Skeletal muscle satellite cell (primary cell): ENCODE data around the gene ZNF699. TPM values are rescaled to one million over a fixed set of nuclear protein-coding genes. Genes with fewer than 3 reads are reported as not detected.

Experiments
- H3K27me3 ChIP-seq: 2 replicates; pipeline ENCODE4 v1.7.0; 2013; ENCODE audit warnings: low read length; ENCODE audit not compliant: control insufficient read depth, insufficient read depth
- H3K36me3 ChIP-seq: 2 replicates; pipeline ENCODE4 v1.7.0; 2013; ENCODE audit warnings: mild to moderate bottlenecking, control low read depth, low read length; ENCODE audit not compliant: insufficient read depth
- H3K4me1 ChIP-seq: 2 replicates; pipeline ENCODE4 v1.7.0; 2013; ENCODE audit warnings: low read length; ENCODE audit not compliant: control insufficient read depth, insufficient read depth
- H3K4me2 ChIP-seq: 2 replicates; pipeline ENCODE4 v1.7.0; 2013; ENCODE audit warnings: mild to moderate bottlenecking, low read length
- H3K4me3 ChIP-seq: 2 replicates; pipeline ENCODE4 v1.7.0; 2013; ENCODE audit warnings: low read length
- H3K9ac ChIP-seq: 2 replicates; pipeline ENCODE4 v1.7.0; 2013; ENCODE audit warnings: mild to moderate bottlenecking, low read depth, low read length, moderate library complexity
- H3K9me3 ChIP-seq: replicated peaks from 2 replicates; pipeline ENCODE4 v1.7.0; 2013; ENCODE audit warnings: mild to moderate bottlenecking, control low read depth, low read length
- total RNA-seq: library from RNA; depleted of rRNA; stranded (reverse); fragments of >200 nt; gene quantifications from 2 replicates; pipeline ENCODE4 v1.2.3, GENCODE V29; 2012; rRNA removed

ZNF699 gene
- total RNA-seq: 6.8 and 11.1 TPM in 2 replicates

DNA sequence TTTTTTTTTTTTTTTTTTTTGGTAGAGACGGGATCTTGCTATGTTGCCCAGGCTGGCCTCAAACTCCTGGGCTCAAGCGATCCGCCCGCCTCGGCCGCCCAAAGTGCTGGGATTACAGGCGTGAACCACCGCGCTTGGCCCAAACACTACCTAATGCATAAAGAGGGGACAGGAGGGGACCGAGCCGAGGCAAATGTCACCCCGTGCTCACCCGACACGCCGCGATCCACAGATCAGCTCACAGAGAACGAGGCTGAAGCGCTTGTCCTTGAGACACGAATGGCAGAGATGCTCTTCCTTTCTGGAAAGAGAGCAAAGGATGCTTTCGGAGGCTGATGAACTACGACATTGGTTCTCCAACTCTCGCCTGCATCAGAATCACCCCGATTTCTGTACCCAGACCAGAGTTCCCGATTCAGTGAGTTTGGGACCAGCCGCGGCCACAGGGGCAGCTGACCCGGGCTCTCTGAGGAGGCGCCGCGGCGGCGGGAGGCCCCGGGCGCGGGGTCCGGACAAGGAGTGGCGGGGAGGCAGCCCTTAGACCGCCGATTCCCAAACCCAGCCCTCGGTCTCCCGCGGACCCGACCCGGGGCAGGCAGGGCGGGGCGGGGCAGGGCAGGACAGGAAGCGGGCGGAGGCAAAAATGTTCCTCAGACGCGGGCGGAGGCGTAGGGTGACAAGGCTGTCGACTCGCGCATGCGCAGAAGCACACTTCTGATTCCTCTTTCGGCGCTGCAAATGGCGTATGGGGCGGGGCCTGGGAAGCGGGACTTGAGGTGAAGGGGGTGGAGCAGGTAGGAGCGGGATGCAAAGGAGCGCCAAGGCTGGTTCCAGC, at the start of gene ZNF699:
Gene ZNF699 (minus strand): TSS at position 700 of the 835 bp plus-strand sequence. CDS start 4,719 bp downstream, outside the sequence.
- peak within 1 kb of the TSS; percentile 93 for H3K4me3 ChIP-seq
- peaks cover 10% of the 10 kb centered on the region for H3K36me3 ChIP-seq
- peaks cover 3% of the 10 kb centered on the region for H3K4me1 ChIP-seq
- H3K27me3 ChIP-seq: no peaks in the 10 kb centered on the region
- H3K9ac ChIP-seq: peak within 1 kb of the TSS; percentile 92
- H3K4me2 ChIP-seq: peak within 1 kb of the TSS; percentile 87
- peaks cover 2% of the 10 kb centered on the region for H3K9me3 ChIP-seq

DNA sequence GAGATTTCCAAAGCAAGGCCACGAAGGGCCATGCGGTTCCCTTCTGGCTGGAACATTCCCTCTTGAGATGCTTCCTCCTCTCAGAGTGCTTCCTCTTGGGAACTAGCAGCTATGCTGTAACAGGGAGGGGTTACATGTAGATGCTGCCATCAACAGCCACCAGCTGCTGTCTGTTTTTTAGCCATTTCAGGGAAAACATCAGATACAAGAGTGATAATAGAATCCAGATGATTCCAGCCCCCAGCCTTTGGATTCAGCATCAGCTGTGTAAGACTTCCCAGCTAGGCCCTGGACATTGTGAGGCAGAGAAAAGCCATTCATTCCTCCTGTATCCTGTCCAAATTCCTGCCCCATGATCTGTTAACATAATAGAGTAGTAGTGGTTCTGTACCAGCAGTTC, 45.0 kb upstream of the ZNF699 start:
- Histone ChIP-seq H3K27me3 (no peaks in the 10 kb centered on the region), H3K4me3 (no peak overlapping the region), H3K4me1 (no peaks in the 10 kb centered on the region), H3K9me3 (peaks cover 7% of the 10 kb centered on the region), H3K4me2 (no peak overlapping the region), H3K9ac (no peak overlapping the region), H3K36me3 (no peaks in the 10 kb centered on the region)

DNA sequence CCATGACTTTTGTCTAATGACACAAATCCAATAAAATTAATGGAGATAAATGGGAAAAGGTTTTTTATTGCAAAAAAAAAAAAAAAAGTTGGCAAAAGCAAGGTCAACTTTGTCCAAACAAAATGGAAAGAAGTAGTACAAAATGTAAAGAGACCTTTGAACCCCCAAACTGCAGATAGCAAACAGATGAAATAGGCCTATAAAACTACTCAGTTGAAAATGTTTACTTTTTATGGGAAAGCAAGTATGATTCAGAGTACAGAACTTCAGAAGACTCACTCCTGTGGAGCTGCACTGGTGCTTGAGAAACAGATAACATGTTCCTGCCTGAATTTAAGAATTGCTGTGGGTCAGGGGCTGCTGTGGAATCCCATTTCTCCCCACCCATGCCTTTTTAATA, 43.4 kb upstream of the ZNF699 start:
- no peak overlapping the region for H3K4me2 ChIP-seq
- H3K4me3 ChIP-seq: no peak overlapping the region
- no peak overlapping the region for H3K9ac ChIP-seq
- no peaks in the 10 kb centered on the region for H3K36me3 ChIP-seq
- H3K4me1 ChIP-seq: no peaks in the 10 kb centered on the region
- peaks cover 20% of the 10 kb centered on the region for H3K9me3 ChIP-seq
- no peaks in the 10 kb centered on the region for H3K27me3 ChIP-seq

DNA sequence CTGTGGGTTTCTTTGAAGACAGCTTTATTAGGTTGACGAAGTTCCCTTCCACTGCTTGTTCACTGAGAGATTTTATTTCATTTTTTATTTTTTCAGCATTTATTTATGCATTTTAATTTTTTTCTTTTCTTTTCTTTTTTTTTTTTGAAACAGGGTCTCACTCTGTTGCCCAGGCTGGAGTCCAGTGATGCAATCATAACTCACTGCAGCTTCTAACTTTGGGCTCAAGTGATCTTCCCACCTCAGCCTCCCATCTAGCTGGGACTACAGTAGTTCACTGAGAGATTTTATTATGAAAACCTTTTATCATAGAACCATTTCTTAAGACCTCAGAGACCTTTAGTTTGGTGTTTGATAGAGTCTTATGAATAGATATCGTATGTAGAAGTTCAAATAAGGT, 42.9 kb upstream of the ZNF699 start:
- Histone ChIP-seq H3K9ac (no peak overlapping the region), H3K4me1 (no peaks in the 10 kb centered on the region), H3K4me3 (no peak overlapping the region), H3K4me2 (no peak overlapping the region), H3K36me3 (no peaks in the 10 kb centered on the region), H3K27me3 (no peaks in the 10 kb centered on the region), H3K9me3 (peaks cover 22% of the 10 kb centered on the region)

DNA sequence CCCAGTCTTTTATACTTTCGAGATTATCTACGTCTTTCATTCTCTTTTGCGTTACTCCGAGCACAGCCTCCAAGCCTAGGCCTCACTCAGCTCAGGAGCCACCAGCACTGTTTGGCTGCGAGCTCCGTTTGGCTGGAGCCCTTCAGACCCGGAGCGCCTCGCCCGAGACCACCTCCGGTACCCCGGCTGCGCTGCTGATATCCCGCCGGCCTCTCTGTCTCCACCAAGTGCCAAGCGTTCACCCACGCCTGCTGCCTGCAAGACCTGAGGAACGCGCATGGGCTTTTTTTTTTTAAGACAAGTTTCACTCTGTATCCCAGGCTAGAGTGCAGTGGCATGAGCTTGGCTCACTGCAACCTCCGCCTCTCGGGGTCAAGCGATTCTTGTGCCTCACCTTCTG, 39.0 kb upstream of the ZNF699 start:
- H3K4me2 ChIP-seq: no peak overlapping the region
- H3K27me3 ChIP-seq: no peaks in the 10 kb centered on the region
- peaks cover 7% of the 10 kb centered on the region for H3K36me3 ChIP-seq
- H3K4me1 ChIP-seq: no peaks in the 10 kb centered on the region
- H3K9me3 ChIP-seq: peaks cover 38% of the 10 kb centered on the region
- H3K9ac ChIP-seq: no peak overlapping the region
- no peak overlapping the region for H3K4me3 ChIP-seq

DNA sequence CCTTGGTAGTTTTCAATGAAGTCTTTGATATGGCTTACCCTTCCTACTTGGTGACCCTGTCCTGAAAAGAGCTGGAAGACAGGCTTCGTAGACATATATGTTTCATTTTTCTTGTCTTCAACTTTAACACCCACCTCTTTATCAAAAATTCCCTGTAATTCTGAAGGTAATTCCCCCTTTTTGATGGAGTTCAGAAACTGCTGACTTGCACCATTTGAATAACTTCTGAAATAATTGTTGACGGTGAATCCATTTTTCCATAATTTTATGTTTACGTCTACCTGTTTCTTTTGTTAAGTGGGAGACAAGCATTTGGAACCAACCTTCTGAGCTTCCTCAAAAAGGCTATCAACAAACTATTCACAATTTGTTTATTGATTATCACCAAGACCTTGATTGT, 38.6 kb upstream of the ZNF699 start:
- peaks cover 42% of the 10 kb centered on the region for H3K9me3 ChIP-seq
- H3K4me1 ChIP-seq: no peaks in the 10 kb centered on the region
- no peak overlapping the region for H3K4me2 ChIP-seq
- H3K4me3 ChIP-seq: no peak overlapping the region
- H3K36me3 ChIP-seq: peaks cover 11% of the 10 kb centered on the region
- H3K9ac ChIP-seq: no peak overlapping the region
- H3K27me3 ChIP-seq: no peaks in the 10 kb centered on the region

DNA sequence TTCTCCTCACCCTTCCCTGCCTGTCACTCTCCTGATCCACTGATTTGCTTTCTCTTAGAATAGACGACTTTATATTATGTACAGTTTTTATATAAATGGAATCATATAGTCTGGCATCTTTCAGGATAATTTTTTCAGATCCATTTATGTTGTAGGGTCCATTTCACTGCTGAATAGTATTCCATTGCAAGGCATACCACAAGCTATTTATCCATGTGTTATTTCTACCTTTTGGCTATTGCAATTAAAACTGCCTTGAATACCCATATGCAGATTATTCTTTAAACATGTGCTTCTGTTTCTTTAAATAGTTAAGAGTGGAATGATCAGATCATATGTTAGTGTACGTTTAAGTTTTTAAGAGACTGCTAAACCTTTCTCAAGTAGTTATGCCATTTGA, 35.4 kb upstream of the ZNF699 start:
- Histone ChIP-seq H3K36me3 (peaks cover 35% of the 10 kb centered on the region), H3K9ac (no peak overlapping the region), H3K9me3 (peaks cover 65% of the 10 kb centered on the region), H3K27me3 (no peaks in the 10 kb centered on the region), H3K4me3 (no peak overlapping the region), H3K4me2 (no peak overlapping the region), H3K4me1 (no peaks in the 10 kb centered on the region)

DNA sequence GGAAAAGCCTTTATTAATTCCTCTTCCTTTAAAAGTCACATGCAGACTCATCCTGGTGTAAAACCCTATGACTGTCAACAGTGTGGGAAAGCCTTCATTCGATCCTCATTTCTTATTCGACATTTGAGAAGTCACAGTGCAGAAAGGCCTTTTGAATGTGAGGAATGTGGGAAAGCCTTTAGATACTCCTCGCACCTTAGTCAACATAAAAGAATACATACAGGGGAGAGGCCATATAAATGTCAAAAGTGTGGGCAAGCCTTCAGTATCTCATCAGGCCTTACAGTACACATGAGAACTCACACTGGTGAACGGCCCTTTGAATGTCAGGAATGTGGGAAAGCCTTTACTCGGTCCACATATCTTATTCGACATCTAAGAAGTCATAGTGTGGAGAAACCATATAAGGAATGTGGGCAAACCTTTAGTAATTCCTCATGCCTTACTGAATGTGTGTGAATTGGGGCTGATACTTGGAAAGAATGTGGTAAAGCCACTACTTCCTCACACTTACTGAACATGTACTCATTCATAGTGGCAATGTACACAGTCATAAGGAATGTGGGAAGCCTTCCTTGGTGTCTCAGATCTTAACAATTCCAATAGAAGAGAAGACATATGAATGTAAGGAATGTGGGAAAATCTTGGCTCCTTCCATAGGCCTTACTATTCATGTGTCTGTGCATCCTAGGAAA, 33.1 kb upstream of the ZNF699 start:
- Histone ChIP-seq H3K4me3 (no peak overlapping the region), H3K9ac (no peak overlapping the region), H3K4me2 (no peak overlapping the region), H3K9me3 (peaks cover 63% of the 10 kb centered on the region), H3K27me3 (no peaks in the 10 kb centered on the region), H3K4me1 (no peaks in the 10 kb centered on the region), H3K36me3 (peaks cover 52% of the 10 kb centered on the region)

DNA sequence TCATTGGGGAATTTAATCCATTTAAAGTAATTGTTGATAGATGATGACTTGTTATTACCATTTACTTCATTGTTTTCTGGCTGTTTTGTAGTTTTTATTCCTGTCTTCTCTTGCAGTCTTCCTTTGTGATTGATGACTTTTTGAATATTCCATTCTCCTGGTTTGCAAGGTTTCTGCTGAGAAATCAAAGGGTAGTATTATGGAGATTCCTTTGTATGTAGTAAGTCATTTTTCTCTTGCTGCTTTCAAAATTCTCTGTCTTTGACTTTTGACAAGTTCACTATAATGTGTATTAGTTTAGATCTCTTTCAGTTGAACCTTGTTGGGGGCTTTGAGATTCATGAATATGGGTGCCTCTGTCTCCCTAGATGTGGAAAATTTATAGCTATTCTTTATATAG, 20.4 kb upstream of the ZNF699 start:
- H3K9ac ChIP-seq: no peak overlapping the region
- H3K27me3 ChIP-seq: no peaks in the 10 kb centered on the region
- H3K9me3 ChIP-seq: peaks cover 17% of the 10 kb centered on the region
- H3K4me3 ChIP-seq: no peak overlapping the region
- H3K36me3 ChIP-seq: peaks cover 22% of the 10 kb centered on the region
- no peaks in the 10 kb centered on the region for H3K4me1 ChIP-seq
- H3K4me2 ChIP-seq: no peak overlapping the region

DNA sequence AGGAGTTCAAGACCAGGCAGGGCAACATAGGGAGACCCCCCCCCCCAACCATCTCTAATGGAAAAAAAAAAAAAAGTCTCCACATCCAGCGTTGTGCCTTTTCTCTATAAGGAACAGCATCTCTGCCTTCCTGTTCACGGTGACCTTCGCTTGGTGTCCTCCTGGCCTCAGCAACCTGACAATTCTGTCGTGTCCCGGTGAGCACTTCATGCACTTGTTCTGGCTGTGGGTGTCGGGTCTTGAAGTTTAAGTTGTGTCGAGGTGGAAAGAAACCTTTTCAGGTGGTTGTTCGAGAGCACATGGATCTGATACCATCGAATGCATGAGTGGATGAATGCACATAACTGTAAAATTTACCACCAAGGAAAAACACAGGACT, 14.9 kb upstream of the ZNF699 start:
- Histone ChIP-seq H3K36me3 (peaks cover 4% of the 10 kb centered on the region), H3K9me3 (peaks cover 8% of the 10 kb centered on the region), H3K4me3 (peak overlapping the region; percentile 97), H3K27me3 (no peaks in the 10 kb centered on the region), H3K4me2 (peak overlapping the region; percentile 88), H3K4me1 (peaks cover 4% of the 10 kb centered on the region), H3K9ac (peak overlapping the region; percentile 90)

DNA sequence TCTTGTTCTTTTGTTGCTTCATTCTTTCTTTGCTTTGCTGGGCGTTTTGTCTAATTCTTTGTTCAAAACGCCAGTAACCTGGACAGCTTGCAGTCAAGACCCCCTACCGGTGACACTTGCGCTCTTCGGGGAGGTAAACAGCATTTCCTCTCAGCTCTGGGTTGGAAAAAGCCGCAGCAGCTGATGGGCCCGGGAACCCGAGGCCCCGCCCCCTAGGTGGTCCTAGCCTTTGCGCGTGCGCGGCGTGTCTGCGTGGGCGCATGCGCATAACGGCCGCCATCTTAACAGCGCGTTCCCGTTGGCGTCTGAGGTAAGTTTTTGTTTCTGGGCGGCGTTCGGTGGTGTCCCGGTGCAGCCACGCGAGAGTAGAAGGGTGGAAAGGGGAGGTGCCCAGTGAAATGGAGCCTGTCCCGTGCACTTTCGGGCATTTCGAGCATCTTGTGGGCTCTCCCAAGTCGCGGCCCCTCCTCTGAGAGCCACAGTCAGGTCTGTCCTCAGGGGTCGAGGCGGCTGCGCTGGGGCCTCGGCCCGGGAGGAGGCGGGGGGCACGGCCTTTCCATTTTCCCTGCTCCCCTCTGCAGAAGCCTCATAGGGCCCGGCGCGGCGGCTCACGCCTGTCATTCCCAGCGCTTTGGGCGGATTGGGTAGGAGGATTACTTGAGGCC, 14.4 kb upstream of the ZNF699 start, which contains the start of gene ZNF559:
Gene ZNF559 (plus strand): TSS at position 261 of the 665 bp plus-strand sequence. CDS start 14,371 bp downstream, outside the sequence.
- peaks cover 4% of the 10 kb centered on the region for H3K36me3 ChIP-seq
- peak within 1 kb of the TSS; percentile 88 for H3K4me2 ChIP-seq
- H3K9me3 ChIP-seq: peaks cover 8% of the 10 kb centered on the region
- peaks cover 4% of the 10 kb centered on the region for H3K4me1 ChIP-seq
- H3K27me3 ChIP-seq: no peaks in the 10 kb centered on the region
- peak within 1 kb of the TSS; percentile 97 for H3K4me3 ChIP-seq
- peak within 1 kb of the TSS; percentile 90 for H3K9ac ChIP-seq
